ENCODE results near the gene MYO5A.
"Not testable (repeated sequence)": the region's sequence is repeated elsewhere in the genome, so short reads cannot be mapped to it uniquely, and the experiment has no call there.

MYO5A gene

GRCh38 chr15:52540374-52541012, 11.8 kb upstream of the MYO5A start:
- DNase-seq (ENCODE audit: low spot score): no peak

GRCh38 chr15:52537459-52537858, 8.8 kb upstream of the MYO5A start:
- DNase-seq (ENCODE audit: low spot score): no peak

GRCh38 chr15:52532427-52532826, 3.7 kb upstream of the MYO5A start:
- no peak for DNase-seq (ENCODE audit: low spot score)

DNA sequence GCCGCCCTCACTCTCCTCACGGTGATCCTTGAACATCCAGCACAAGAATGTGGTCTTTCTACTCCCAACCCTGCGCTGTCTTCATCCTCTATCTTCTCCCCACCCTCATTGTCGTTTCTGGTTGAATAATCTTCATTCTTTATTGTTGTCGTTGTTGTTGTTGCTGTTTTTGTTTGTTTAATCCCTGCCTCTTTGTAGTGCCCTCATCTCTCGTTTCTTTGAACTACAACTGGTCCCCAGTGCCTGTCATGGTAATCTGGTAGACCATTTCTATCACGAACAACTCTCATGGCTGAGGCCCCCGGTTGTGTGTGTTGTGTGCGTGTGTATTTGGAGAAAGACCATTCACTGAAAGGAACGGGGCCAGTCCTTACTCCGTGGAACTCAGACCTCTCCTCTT, 1.3 kb upstream of the MYO5A start:
- no peak for DNase-seq (ENCODE audit: low spot score)

- DNase-seq (ENCODE audit: low spot score): no peak
Observed at GRCh38 chr15:52529341-52529924, 753 bp upstream of the MYO5A start.

DNA sequence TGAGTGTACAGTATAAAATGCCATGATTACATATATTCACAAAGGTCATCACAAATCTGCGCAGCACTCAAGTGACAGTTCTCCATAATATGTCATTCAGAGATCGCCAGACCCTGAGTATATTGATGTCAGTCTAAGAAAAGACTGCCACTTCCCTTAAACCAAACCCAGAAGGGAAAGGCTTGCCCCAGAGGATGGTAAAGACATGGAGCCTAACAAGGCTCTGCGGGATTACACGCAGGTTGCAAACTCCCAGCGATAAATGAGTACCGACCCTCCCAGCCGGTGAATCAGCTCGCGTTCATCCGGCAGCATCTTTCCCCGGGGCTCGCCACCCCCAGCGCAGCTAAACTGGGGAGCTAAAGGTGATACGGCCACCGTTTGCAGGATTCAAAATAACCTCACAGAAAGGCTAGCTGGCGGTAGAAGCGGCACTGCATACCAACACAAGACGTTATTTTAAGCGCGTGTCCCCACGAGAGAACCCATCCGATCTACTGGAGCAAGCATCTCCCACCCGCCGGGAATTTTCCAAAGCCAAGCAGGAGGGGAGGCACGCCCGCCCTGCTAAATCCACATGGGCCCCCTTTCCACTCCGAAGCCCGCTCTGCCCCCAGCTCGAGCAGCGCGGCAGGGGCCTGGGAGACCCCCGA, 643 bp downstream of the MYO5A start:
- DNase-seq (ENCODE audit: low spot score): no peak

GRCh38 chr15:52527196-52527910, 1.3 kb downstream of the MYO5A start:
- no peak for DNase-seq (ENCODE audit: low spot score)

DNA sequence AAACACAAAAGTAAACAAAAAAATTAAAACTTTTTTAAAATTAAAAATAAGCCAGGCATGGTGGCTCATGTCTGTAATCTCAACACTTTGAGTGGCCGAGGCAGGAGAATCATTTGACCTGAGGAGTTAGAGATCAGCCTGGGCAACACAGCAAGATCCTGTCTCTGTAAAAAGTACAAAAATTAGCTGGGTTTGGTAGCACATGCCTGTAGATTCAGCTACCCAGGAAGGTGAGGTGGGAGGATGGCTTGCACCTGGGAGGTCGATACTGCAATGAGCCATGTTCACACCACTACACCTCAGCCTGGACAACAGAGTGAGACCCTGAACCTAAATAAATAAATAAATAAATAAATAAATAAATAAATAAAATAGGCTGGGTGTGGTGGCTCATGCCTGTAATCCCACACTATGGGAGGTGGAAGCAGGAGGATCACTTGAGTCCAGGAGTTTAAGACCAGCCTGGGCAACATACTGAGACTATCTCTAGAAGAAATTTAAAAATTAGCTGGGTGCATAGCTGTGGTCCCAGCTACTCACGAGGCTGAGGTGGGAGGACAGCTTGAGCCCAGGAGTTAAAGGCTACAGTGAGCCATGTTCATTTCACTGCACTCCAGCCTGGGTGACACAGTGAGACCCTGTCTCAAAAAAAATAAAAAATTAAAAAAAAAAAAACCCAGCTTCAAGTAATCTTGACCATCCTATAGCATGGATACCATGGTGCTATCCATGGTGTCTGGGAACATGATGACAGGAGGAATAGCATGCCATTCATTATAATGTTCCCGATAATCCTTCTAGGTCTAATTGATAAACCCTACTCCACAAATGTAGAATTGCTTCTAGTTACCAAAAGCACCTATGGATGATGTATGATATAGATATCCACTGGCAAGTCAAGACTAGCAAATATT, 4.2 kb downstream of the MYO5A start:
- DNase-seq (ENCODE audit: low spot score): no peak

- no peak for DNase-seq (ENCODE audit: low spot score)
Observed at GRCh38 chr15:52523647-52524046, 5.0 kb downstream of the MYO5A start.

DNA sequence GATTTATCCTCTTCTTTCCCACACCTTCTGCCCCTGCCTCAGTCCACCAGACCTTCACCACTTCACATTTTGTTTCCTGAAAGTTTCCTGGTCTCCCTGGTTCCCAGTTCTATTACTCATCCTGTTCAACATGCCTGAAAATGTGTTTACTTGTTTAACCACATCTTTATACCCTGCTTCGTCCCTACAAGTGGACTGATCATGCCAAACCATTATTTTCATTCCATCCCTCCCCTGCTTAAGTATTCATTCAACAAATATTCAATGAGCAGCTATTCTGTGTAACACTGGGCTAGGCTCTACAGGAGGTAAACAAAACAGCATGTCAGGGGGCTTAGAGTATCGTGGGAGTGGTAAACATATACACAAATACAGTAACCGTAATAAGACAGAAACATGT, 5.5 kb downstream of the MYO5A start:
- no peak for DNase-seq (ENCODE audit: low spot score)

DNA sequence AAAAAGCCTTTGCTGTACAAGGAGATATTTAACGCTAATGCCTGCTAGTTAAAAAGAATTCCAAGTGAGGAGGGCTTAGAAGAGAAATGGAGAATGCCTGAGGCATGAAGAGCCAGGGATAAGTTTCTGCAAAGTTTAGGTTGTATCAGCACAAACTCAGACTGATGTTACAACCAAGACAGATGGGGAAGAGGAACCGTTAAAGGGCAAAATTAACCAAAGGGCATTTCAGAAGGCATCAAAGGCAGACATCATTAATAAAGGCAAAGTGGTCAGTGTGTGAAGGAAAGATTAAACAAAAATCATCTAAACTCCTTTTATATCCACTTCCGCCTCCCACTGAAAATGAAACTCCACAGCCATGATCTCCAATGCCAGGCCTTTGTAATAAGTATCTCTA, 7.0 kb downstream of the MYO5A start:
- no peak for DNase-seq (ENCODE audit: low spot score)

DNA sequence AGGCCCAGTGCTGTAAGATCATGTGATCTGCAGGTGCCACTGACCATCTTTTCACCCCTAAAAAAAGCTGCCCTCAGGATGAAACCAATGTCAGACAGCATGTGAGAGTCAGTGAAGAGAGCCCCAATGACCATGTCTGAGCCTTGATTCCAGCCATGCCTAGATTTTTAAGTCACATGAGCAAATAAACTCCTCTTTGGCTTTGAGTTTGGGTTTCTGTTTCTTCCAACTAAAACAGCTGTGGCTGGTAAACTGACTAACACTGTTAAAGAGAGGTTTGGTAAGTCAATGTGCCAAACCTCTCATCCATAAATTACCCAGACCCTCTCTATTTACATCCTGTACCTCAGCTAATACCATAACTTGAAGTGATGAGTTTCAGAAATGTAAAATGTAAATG, 8.3 kb downstream of the MYO5A start:
- DNase-seq (ENCODE audit: low spot score): no peak

GRCh38 chr15:52518487-52519371, 10.0 kb downstream of the MYO5A start:
- DNase-seq (ENCODE audit: low spot score): no peak

DNA sequence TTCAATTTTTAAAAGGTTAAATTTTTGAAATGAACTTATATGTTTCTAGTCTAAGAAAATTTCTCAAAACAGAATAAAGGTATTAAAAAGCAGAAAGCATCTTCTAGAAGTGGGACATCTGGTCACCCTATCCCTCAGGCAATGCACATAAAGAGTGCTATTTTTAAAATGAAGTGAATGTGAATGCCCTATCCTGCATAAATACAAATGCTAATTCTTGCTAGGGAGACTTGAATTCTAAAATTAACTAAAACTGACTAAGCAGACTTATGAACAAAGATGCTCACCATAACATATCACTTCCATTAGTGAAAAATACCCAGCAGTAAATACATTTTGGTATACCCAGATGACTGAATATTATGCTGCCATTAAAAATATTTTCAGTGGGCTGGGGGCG, 11.7 kb downstream of the MYO5A start:
- DNase-seq (ENCODE audit: low spot score): no peak

DNA sequence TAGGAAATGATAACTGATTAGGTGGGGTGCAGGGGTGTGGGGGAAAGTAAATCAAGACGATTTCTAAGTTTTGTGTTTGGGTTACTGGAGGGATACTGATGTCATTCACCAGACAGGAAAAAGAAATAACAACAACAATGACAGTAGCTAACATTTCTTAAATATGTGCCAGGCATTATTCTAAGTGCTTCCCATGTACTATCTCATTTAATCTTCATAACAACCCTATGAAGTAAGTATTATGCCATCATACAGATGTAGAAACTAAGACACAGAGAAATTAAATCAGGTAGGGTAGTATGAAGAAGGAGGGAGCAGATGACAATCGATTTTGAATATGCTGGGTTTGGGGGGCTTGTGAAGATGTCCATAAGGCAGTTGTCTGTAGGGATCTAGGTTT, 13.3 kb downstream of the MYO5A start:
- DNase-seq (ENCODE audit: low spot score): no peak

DNA sequence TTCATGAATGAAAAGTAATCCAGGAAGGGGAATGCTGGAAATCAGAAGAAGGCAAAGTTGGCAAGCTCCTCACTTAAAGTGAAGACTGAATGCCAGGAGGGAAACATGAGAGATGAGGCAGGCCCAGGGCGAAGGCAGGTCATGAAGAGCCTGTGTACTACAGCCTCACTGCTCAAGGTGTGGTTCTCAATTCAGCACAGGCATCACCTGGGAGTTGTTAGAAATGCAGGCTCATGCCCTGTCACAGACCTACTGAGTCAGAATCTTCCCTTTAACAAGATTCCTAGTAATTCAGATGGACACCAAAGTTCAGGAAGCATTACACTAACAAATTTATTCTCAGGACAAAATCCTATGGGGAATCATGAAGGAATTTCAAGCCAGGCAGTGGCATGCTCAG, 14.2 kb downstream of the MYO5A start:
- no peak for DNase-seq (ENCODE audit: low spot score)

GRCh38 chr15:52512869-52513268, 15.8 kb downstream of the MYO5A start:
- not testable (repeated sequence) for DNase-seq (ENCODE audit: low spot score)

GRCh38 chr15:52511084-52511483, 17.6 kb downstream of the MYO5A start:
- DNase-seq (ENCODE audit: low spot score): no peak

- DNase-seq (ENCODE audit: low spot score): no peak
Observed at GRCh38 chr15:52509500-52510245, 19.0 kb downstream of the MYO5A start.

DNA sequence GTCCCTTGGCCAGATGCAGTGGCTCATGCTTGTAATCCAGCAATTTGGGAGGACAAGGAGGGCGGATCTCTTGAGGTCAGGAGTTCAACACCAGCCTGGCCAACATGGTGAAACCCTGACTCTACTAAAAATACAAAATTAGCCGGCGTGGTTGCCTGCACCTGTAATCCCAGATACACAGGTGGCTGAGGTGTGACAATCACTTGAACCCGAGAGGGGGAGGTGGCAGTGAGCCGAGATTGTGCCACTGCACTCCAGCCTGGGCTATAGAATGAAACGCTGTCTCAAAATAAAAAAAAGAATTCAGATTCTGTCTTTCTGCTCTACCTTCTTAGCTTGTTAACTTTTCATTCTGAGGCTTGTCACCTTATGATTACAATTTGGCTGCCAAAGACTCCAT, 22.1 kb downstream of the MYO5A start:
- DNase-seq (ENCODE audit: low spot score): no peak

Data from hematopoietic multipotent progenitor cell treated with erythropoietin and hydrocortisone succinate and interleukin-3 and kit ligand, for 15 days (in vitro differentiated cells).